Loucy (cell line): ENCODE measurements around the gene NANOS3.
A peak's percentile ranks its signal among the peaks of the same experiment; 100 is the strongest.

ENCODE experiments used
- H2AFZ ChIP-seq: fragments of 200-600 bp; sonication (generic); 2 replicates; pipeline ENCODE4 v1.6.0; 2016; ENCODE audit warnings: antibody characterized with exemption, mild to moderate bottlenecking, low read length, moderate library complexity
- H3F3A ChIP-seq: fragments of 200-600 bp; 2 replicates; pipeline ENCODE4 v1.6.0; 2016; ENCODE audit warnings: antibody characterized with exemption, low read depth, mild to moderate bottlenecking
- H3K27me3 ChIP-seq: fragments of 200-600 bp; sonication (generic); 2 replicates; pipeline ENCODE4 v1.6.1; 2014; ENCODE audit warnings: low read length, mild to moderate bottlenecking; ENCODE audit not compliant: insufficient read depth, poor library complexity, severe bottlenecking
- H3K36me3 ChIP-seq: fragments of 200-600 bp; sonication (generic); 2 replicates; pipeline ENCODE4 v1.6.1; 2016; ENCODE audit warnings: low read length; ENCODE audit not compliant: insufficient read depth
- H3K4me1 ChIP-seq: fragments of 200-600 bp; sonication (generic); 2 replicates; pipeline ENCODE4 v1.5.1; 2014; ENCODE audit warnings: low read length, mild to moderate bottlenecking; ENCODE audit not compliant: insufficient read depth, poor library complexity, severe bottlenecking
- H3K4me2 ChIP-seq: fragments of 200-600 bp; sonication (generic); 2 replicates; pipeline ENCODE4 v1.6.0; 2014; ENCODE audit warnings: antibody characterized with exemption, low read length, low read depth, mild to moderate bottlenecking; ENCODE audit not compliant: poor library complexity, severe bottlenecking
- H3K4me3 ChIP-seq: fragments of 200-600 bp; sonication (generic); 2 replicates; pipeline ENCODE4 v1.5.1; 2014; ENCODE audit warnings: low read length, mild to moderate bottlenecking, mixed read lengths; ENCODE audit not compliant: poor library complexity, severe bottlenecking
- H3K79me2 ChIP-seq: fragments of 200-600 bp; sonication (generic); 2 replicates; pipeline ENCODE4 v1.6.1; 2014; ENCODE audit warnings: low read length; ENCODE audit not compliant: insufficient read depth
- H3K9ac ChIP-seq: fragments of 200-600 bp; sonication (generic); 2 replicates; pipeline ENCODE4 v1.6.0; 2014; ENCODE audit warnings: mild to moderate bottlenecking, low read depth, low read length, moderate library complexity; ENCODE audit not compliant: poor library complexity, severe bottlenecking
- H3K9me2 ChIP-seq: fragments of 200-600 bp; sonication (generic); replicated peaks from 2 replicates; pipeline ENCODE4 v1.6.1; 2016; ENCODE audit warnings: low read depth, low read length, mixed read lengths
- H3K9me3 ChIP-seq: fragments of 200-600 bp; sonication (generic); 2 replicates; pipeline ENCODE4 v1.6.1; 2014; ENCODE audit warnings: mild to moderate bottlenecking, antibody characterized with exemption, low read length, low read depth; ENCODE audit not compliant: insufficient read depth
- H4K20me1 ChIP-seq: fragments of 200-600 bp; sonication (generic); 2 replicates; pipeline ENCODE4 v1.6.0; 2014; ENCODE audit warnings: antibody characterized with exemption, low read length, mild to moderate bottlenecking; ENCODE audit not compliant: insufficient read depth, poor library complexity, severe bottlenecking
- CTCF ChIP-seq: fragments of 200-600 bp; sonication (generic); conservative IDR thresholded peaks from 2 replicates; pipeline ENCODE4 v1.5.1; 2014; ENCODE audit warnings: mild to moderate bottlenecking, antibody characterized with exemption, low read length
- EZH2phosphoT487 ChIP-seq: fragments of 200-600 bp; IDR thresholded peaks from 2 replicates; pipeline ENCODE4 v1.6.1; 2018; ENCODE audit warnings: antibody characterized with exemption, mild to moderate bottlenecking, moderate library complexity, borderline replicate concordance

The NANOS3 gene

GRCh38 chr19:13906521-13906904, 29.6 kb downstream of the NANOS3 start:
- H3K4me1 ChIP-seq = peaks cover 25% of the 10 kb centered on the region
- no peaks in the 10 kb centered on the region for H3K27me3 ChIP-seq

GRCh38 chr19:13906910-13907309, 30.0 kb downstream of the NANOS3 start:
- Histone ChIP-seq H2AFZ (no peak overlapping the region), H3K4me2 (peak overlapping the region; percentile 80), H3K4me3 (peak overlapping the region; percentile 83), H3K9me2 (no peaks in the 10 kb centered on the region), H3K27me3 (no peaks in the 10 kb centered on the region), H4K20me1 (no peaks in the 10 kb centered on the region), H3K9me3 (no peaks in the 10 kb centered on the region), H3F3A (no peaks in the 10 kb centered on the region), H3K9ac (peak overlapping the region; percentile 79), H3K79me2 (peaks cover 29% of the 10 kb centered on the region), H3K36me3 (no peaks in the 10 kb centered on the region), H3K4me1 (peaks cover 25% of the 10 kb centered on the region)
- TF ChIP-seq CTCF (no peak), EZH2phosphoT487 (no peak)

More at GRCh38 chr19:13906521-13906904, 29.6 kb downstream of the NANOS3 start:
- peak overlapping the region; percentile 55 for H2AFZ ChIP-seq
- H3K9me3 ChIP-seq = no peaks in the 10 kb centered on the region
- TF ChIP-seq EZH2phosphoT487 (no peak), CTCF (no peak)
- H3K4me3 ChIP-seq = peak overlapping the region; percentile 83
- no peaks in the 10 kb centered on the region for H3K36me3 ChIP-seq
- H3F3A ChIP-seq = no peaks in the 10 kb centered on the region
- no peaks in the 10 kb centered on the region for H4K20me1 ChIP-seq
- H3K79me2 ChIP-seq = peaks cover 32% of the 10 kb centered on the region
- no peaks in the 10 kb centered on the region for H3K9me2 ChIP-seq
- peak overlapping the region; percentile 80 for H3K4me2 ChIP-seq
- H3K9ac ChIP-seq = peak overlapping the region; percentile 79

GRCh38 chr19:13908674-13909073, 31.7 kb downstream of the NANOS3 start:
- Histone ChIP-seq H3K9me2 (no peaks in the 10 kb centered on the region), H3K4me3 (no peak overlapping the region), H3K4me1 (peaks cover 20% of the 10 kb centered on the region), H2AFZ (no peak overlapping the region), H3K27me3 (no peaks in the 10 kb centered on the region), H3K79me2 (peaks cover 28% of the 10 kb centered on the region), H3K4me2 (no peak overlapping the region), H3K9me3 (no peaks in the 10 kb centered on the region), H4K20me1 (no peaks in the 10 kb centered on the region), H3F3A (no peaks in the 10 kb centered on the region), H3K9ac (no peak overlapping the region), H3K36me3 (peaks cover 8% of the 10 kb centered on the region; the same call in 1 of the 2 replicates)
- TF ChIP-seq EZH2phosphoT487 (no peak), CTCF (no peak)
